AG09309 (cell line): ENCODE measurements around the gene DSTN.

Experiments
- DNase-seq: peaks from one replicate; pipeline ENCODE4 v3.0.0-alpha.2; 2010; ENCODE audit warnings: low read depth
- H3K4me3 ChIP-seq: 2 replicates; pipeline ENCODE4 v1.5.1; 2011; ENCODE audit warnings: mild to moderate bottlenecking, low read depth, low read length, moderate library complexity; ENCODE audit not compliant: control insufficient read depth
- TF ChIP-seq, protein P1 (sequence below): IDR thresholded peaks from 2 replicates; pipeline ENCODE4 v1.5.1; 2011; ENCODE audit warnings: mild to moderate bottlenecking, low read depth, low read length, inconsistent platforms; ENCODE audit not compliant: insufficient read depth, control insufficient read depth; ENCODE audit errors: missing control alignments

The DSTN gene

DNA sequence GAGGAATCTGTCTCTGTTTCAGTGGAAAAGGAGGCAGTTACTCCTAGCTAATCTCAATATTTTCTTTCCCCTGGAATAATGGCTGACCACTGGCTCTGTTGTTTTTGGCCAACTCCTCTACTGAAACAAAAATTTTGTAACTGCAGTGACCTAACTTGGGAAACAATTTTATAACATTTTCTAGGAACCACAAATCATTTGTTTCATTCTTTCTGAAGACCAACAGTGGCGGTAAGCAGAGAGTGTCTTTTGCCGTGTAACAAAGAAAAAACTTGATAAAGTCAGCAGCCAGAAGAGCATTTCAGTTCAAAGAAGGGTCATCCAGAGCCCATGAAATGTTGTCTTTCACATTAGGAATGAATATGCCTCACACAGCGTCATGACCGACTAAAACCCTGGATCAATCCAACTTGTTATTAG lies 26.9 kb upstream of the DSTN start:
- no peak overlapping the region for H3K4me3 ChIP-seq
- TF ChIP-seq, protein P1, sequence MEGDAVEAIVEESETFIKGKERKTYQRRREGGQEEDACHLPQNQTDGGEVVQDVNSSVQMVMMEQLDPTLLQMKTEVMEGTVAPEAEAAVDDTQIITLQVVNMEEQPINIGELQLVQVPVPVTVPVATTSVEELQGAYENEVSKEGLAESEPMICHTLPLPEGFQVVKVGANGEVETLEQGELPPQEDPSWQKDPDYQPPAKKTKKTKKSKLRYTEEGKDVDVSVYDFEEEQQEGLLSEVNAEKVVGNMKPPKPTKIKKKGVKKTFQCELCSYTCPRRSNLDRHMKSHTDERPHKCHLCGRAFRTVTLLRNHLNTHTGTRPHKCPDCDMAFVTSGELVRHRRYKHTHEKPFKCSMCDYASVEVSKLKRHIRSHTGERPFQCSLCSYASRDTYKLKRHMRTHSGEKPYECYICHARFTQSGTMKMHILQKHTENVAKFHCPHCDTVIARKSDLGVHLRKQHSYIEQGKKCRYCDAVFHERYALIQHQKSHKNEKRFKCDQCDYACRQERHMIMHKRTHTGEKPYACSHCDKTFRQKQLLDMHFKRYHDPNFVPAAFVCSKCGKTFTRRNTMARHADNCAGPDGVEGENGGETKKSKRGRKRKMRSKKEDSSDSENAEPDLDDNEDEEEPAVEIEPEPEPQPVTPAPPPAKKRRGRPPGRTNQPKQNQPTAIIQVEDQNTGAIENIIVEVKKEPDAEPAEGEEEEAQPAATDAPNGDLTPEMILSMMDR, result no peak
- DNase-seq, result peak; percentile 76

DNA sequence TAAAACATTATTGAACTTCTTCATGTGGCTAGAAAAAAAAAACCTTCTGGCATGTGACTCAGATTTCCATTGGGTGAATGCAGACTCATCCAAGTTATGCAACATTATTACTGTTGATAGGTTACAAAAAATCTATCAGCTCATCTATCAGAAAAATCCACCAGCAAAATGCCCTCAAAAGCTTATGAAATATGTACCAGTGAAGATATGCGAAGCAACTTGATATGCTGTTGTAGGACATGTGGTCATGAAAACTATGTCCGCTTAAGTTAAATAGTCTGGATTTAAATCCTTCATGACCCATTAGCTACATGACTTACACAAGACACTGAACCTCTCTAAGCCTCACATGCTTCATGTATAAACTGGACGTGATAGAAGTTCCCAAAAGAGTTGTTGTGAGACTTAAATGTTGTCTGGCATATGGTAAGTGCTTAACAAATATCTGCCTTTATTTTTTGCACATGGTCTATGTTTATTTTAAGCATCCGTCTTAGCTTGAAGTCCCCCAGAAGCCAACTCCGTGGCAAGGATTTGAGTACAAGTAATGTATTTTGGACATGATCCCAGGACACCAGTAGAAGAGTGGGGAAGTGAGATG lies 26.2 kb upstream of the DSTN start:
- TF ChIP-seq, protein P1, result no peak
- no peak for DNase-seq
- no peak overlapping the region for H3K4me3 ChIP-seq

DNA sequence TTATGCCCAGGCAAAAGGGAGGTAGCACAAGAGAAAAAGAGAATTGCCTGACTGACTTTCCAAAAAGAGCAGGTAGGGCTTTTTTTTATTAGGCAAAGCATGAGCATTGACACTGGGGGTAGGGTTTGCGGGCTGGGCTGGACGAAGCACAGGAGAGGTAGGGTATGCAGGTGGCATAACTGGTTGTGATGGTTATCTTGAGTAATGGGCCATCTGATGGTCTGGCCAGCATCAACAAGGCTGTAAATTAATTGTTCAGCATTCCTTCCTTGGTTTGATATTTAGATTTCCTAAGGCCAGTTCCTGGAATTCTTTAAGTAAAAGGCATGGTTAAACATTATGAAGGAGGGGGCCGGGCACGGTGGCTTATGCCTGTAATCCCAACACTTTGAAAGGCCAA lies 24.7 kb upstream of the DSTN start:
- H3K4me3 ChIP-seq, result no peak overlapping the region
- TF ChIP-seq, protein P1, result no peak
- DNase-seq, result no peak

DNA sequence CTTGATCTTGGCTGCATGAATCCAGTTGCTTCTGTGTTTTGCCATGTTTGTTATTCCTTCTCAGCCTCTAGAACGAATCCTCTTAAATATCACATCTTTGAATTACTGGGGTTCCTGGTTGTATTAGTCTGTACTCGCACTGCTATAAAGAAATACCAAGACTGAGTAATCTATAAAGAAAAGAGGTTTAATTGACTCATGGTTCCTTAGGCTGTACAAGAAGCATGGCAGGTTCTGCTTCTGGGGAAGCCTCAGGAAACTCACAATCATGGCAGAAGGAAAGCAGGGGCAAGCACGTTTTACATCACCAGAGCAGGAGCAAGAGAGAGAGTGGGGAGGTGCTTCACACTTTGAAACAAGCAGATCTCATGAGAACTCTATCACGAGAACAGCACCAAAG lies 20.7 kb upstream of the DSTN start:
- TF ChIP-seq, protein P1, result no peak

DNA sequence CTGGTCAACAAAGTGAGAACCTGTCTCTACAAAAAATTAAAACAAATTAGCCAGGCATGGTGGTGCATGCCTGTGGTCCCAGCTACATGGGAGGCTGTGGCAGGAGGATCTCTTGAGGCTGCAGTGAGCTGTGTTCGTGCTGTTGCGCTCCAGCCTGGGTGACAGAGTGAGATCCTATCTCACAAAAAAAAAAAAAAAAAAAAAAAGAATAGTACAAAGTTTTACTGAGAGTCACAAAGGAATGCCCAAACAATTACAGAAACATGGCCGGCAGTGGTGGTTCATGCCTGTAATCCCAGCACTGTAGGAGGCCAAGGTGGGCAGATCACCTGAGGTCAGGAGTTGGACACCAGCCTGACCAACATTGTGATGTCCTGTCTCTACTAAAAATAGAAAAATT lies 14.8 kb upstream of the DSTN start:
- DNase-seq, result no peak
- TF ChIP-seq, protein P1, result no peak

More for the DNA sequence above, 20.7 kb upstream of the DSTN start:
- no peak overlapping the region for H3K4me3 ChIP-seq
- DNase-seq, result no peak

DNA sequence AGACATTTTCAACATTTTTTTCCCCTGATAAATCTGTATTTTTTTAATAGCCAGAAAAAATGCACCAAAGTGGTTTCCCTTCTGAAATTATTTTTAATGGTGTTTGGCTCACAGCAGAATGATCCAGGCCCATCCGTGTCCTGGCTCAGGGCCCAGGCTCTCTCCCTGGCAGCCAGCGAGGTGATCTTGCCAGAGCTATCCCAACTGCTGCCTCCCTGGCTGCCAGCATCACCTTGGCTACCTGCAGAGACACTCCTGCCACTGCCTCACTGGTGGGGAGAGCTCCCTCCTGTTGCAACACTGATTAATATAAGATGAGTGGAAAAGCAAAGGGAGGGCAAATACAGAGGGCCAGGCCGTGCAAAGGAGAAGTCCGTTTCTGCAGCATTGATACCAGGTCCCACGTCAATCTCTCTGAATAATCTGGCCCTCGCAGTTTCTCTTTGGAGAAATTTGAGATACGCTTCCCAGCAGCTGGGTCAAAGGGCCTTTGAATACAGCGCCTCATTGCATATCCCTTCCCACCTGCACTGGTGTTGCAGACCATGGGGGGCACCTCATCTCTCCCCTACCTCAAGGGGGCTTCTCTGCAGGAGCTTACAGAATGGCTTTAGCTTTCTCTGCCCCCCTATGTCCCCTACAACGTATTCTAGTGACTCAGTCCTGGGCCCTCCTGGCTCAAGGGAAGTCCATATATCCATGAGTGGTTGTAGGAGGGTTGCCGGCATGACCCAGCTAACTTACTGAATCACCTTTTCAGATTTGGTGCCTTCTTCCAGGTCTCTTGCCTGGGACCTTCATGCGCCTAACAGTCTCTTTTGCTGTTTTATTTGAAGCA lies 12.8 kb upstream of the DSTN start:
- H3K4me3 ChIP-seq, result no peak overlapping the region
- no peak for DNase-seq
- TF ChIP-seq, protein P1, result no peak

More for the DNA sequence above, 14.8 kb upstream of the DSTN start:
- H3K4me3 ChIP-seq, result no peak overlapping the region
